Activated naive CD8-positive, alpha-beta T cell treated with anti-CD3 and anti-CD28 coated beads for 36 hours (primary cell): ENCODE measurements around the gene UNC13D. TPM values are rescaled to one million over a fixed set of nuclear protein-coding genes. Genes with fewer than 3 reads are reported as not detected.

Experiments
- total RNA-seq, 2 experiments: library from RNA; stranded (reverse); gene quantifications; one replicate each; pipeline ENCODE4 v1.2.3, GENCODE V29; 2021

UNC13D gene
- total RNA-seq, 2 experiments from 2014 or later, result 145 to 156 TPM

Other genes starting within 250 kb of the UNC13D start
- gene SMIM5, start 211.0 kb downstream of the UNC13D start, total RNA-seq, result under 1 TPM; 0.14 to 0.16 TPM
- 10 to 100 TPM; 31.4 to 32.6 TPM for gene RECQL5, start 177.2 kb downstream of the UNC13D start, total RNA-seq
- 100 to 1,000 TPM in 1 of 2 experiments, 10 to 100 TPM in 1; 93.4 to 101 TPM for gene SAP30BP, start 177.1 kb downstream of the UNC13D start, total RNA-seq
- gene ITGB4, start 122.9 kb downstream of the UNC13D start, total RNA-seq, result 1 to 10 TPM in 1 of 2 experiments, under 1 TPM in 1; 0.64 to 1.4 TPM
- 10 to 100 TPM; 33.2 to 33.6 TPM for gene GALK1, start 79.2 kb downstream of the UNC13D start, total RNA-seq
- 10 to 100 TPM; 26.9 to 27.4 TPM for gene UNK, start 59.6 kb downstream of the UNC13D start, total RNA-seq
- gene WBP2, start 10.9 kb upstream of the UNC13D start, total RNA-seq, result 10 to 100 TPM; 45.0 to 49.3 TPM
- 10 to 100 TPM; 16.4 to 18.3 TPM for gene TRIM47, start 34.2 kb upstream of the UNC13D start, total RNA-seq
- 10 to 100 TPM; 37.2 to 41.7 TPM for gene TRIM65, start 52.5 kb upstream of the UNC13D start, total RNA-seq
- 100 to 1,000 TPM; 148 to 161 TPM for gene MRPL38, start 60.5 kb upstream of the UNC13D start, total RNA-seq
- gene FBF1, start 96.6 kb upstream of the UNC13D start, total RNA-seq, result 10 to 100 TPM; 14.9 to 16.6 TPM
- 10 to 100 TPM; 26.3 to 26.9 TPM for gene ACOX1, start 134.8 kb upstream of the UNC13D start, total RNA-seq
- gene TEN1, start 134.8 kb upstream of the UNC13D start, total RNA-seq, result 10 to 100 TPM; 12.5 to 14.2 TPM
- gene CDK3, start 156.5 kb upstream of the UNC13D start, total RNA-seq, result 1 to 10 TPM; 4.9 to 5.5 TPM
- 1 to 10 TPM; 2.0 to 2.5 TPM for gene EVPL, start 182.9 kb upstream of the UNC13D start, total RNA-seq
- gene SRP68, start 228.1 kb upstream of the UNC13D start, total RNA-seq, result 100 to 1,000 TPM; 140 to 141 TPM
- gene GALR2, start 230.4 kb upstream of the UNC13D start, total RNA-seq, result 1 to 10 TPM; 2.5 to 2.7 TPM
- 1 to 10 TPM; 3.7 TPM for gene ZACN, start 234.8 kb upstream of the UNC13D start, total RNA-seq